K562 (cell line): ENCODE measurements around the gene GPS2. TPM values are rescaled to one million over a fixed set of nuclear protein-coding genes. Genes with fewer than 3 reads are reported as not detected.
A peak's percentile ranks its signal among the peaks of the same experiment; 100 is the strongest.

Source experiments
- BRD9 ChIP-seq: fragments of 450-650 bp; IDR thresholded peaks from 2 replicates; pipeline ENCODE4 v1.6.1; 2018; ENCODE audit warnings: low read depth; ENCODE audit not compliant: partially characterized antibody
- ELF4 ChIP-seq: fragments of 450-650 bp; formaldehyde crosslinking; IDR thresholded peaks from 2 replicates; pipeline ENCODE4 v1.4.0; 2022; ENCODE audit warnings: missing genetic modification characterization
- FOXK2 ChIP-seq, 2 experiments: fragments of 450-650 bp; IDR thresholded peaks in 1 of 2; conservative IDR thresholded peaks in 1 of 2; 2 replicates each; pipeline ENCODE4 v1.6.1; 2016; ENCODE audit warnings: low read depth in 2 of 2, mild to moderate bottlenecking in 1 of 2
- FOXP1 ChIP-seq: sonication (generic); formaldehyde crosslinking; IDR thresholded peaks from 2 replicates; pipeline ENCODE4 v1.8.0; 2022; ENCODE audit warnings: mild to moderate bottlenecking, missing genetic modification reagents
- GABPA ChIP-seq: fragments of 200-800 bp; sonication (Bioruptor generic); conservative IDR thresholded peaks from 2 replicates; pipeline ENCODE4 v1.6.1; 2016; ENCODE audit warnings: low read depth, missing genetic modification characterization, missing compliant biosample characterization
- LEF1 ChIP-seq: fragments of 450-650 bp; IDR thresholded peaks from 2 replicates; pipeline ENCODE4 v1.6.1; 2016; ENCODE audit warnings: mild to moderate bottlenecking
- MBD2 ChIP-seq: sonication (generic); IDR thresholded peaks from 2 replicates; pipeline ENCODE4 v1.6.1; 2016; ENCODE audit warnings: low read depth, borderline replicate concordance
- MTA2 ChIP-seq: fragments of 450-650 bp; IDR thresholded peaks from 2 replicates; pipeline ENCODE4 v1.6.1; 2016; ENCODE audit warnings: low read depth
- NR2C2 ChIP-seq, 2 experiments: fragments of 200-800 bp in 1 of 2; sonication (Bioruptor generic) in 1 of 2; sonication (generic) in 1 of 2; formaldehyde crosslinking in 1 of 2; IDR thresholded peaks; 2 replicates each; pipeline versions ENCODE4 v1.6.1 to v1.8.0; 2016 to 2022; ENCODE audit warnings: mild to moderate bottlenecking in 1 of 2, missing compliant biosample characterization in 1 of 2, missing genetic modification characterization in 1 of 2, missing genetic modification reagents in 1 of 2
- PCBP2 ChIP-seq: fragments of 200-400 bp; formaldehyde crosslinking; IDR thresholded peaks from 2 replicates; pipeline ENCODE4 v1.6.1; 2018; ENCODE audit warnings: low read length, low read depth, mild to moderate bottlenecking, moderate library complexity; ENCODE audit not compliant: poor library complexity, severe bottlenecking
- SIN3B ChIP-seq: fragments of 450-650 bp; IDR thresholded peaks from 2 replicates; pipeline ENCODE4 v1.6.1; 2017; ENCODE audit warnings: low read depth, mild to moderate bottlenecking, moderate library complexity
- SMARCA5 ChIP-seq: fragments of 450-650 bp; IDR thresholded peaks from 2 replicates; pipeline ENCODE4 v1.6.1; 2016
- SMARCE1 ChIP-seq: fragments of 450-650 bp; IDR thresholded peaks from 2 replicates; pipeline ENCODE4 v1.7.1; 2016; ENCODE audit warnings: mild to moderate bottlenecking
- TEAD2 ChIP-seq: fragments of 450-650 bp; IDR thresholded peaks from 2 replicates; pipeline ENCODE4 v1.6.1; 2016; ENCODE audit warnings: missing genetic modification characterization, control low read depth, missing compliant biosample characterization
- TRIM24 ChIP-seq, 2 experiments: fragments of 450-650 bp; IDR thresholded peaks; 2 replicates each; pipeline ENCODE4 v1.6.1; 2016
- TRIM28 ChIP-seq: fragments of 450-650 bp; IDR thresholded peaks from 2 replicates; pipeline ENCODE4 v1.6.1; 2017
- ZEB2 ChIP-seq: fragments of 450-650 bp; IDR thresholded peaks from 2 replicates; pipeline ENCODE4 v1.6.1; 2016
- ZNF212 ChIP-seq: fragments of 450-650 bp; formaldehyde crosslinking; IDR thresholded peaks from 2 replicates; pipeline ENCODE4 v1.4.0; 2020; ENCODE audit warnings: mild to moderate bottlenecking
- polyA plus RNA-seq, 8 experiments: library from polyadenylated mRNA; depleted of rRNA in 4 of 8; stranded (reverse) in 5 of 8; unstranded in 3 of 8; fragments of >200 nt; fragmentation: Nextera tagmentation in 2 of 8; fragmentation: Illumina TruSeq in 1 of 8; extraction: Ambion mirVana in 2 of 8; extraction: Trizol in 1 of 8; gene quantifications; 2 replicates each; pipeline versions ENCODE4 v1.2.1 to v1.2.3, GENCODE V29; 2011 to 2014; ENCODE audit warnings: inconsistent platforms in 1 of 8, missing spikeins in 1 of 8
- total RNA-seq, 7 experiments: library from RNA; depleted of rRNA in 6 of 7; stranded (reverse); fragments of >200 nt in 6 of 7; fragmentation: Illumina TruSeq in 2 of 7; extraction: Trizol in 2 of 7; gene quantifications; 2 replicates each; pipeline versions ENCODE4 v1.2.1 to v1.2.3, GENCODE V29; 2011 to 2021; ENCODE audit warnings: low replicate concordance in 1 of 7
- TF ChIP-seq, protein P1 (sequence below): fragments of 450-650 bp; formaldehyde crosslinking; conservative IDR thresholded peaks from 2 replicates; pipeline ENCODE4 v1.4.0; 2022; ENCODE audit warnings: mild to moderate bottlenecking, missing genetic modification characterization
- TF ChIP-seq, protein P2 (sequence below), 2 experiments: fragments of 450-650 bp; IDR thresholded peaks; 2 replicates each; pipeline ENCODE4 v1.6.1; 2016
- TF ChIP-seq, protein P3 (sequence below): fragments of 200-800 bp; sonication (Bioruptor generic); IDR thresholded peaks from 2 replicates; pipeline ENCODE4 v1.6.1; 2017; ENCODE audit warnings: missing genetic modification characterization, missing compliant biosample characterization
- TF ChIP-seq, protein P4 (sequence below): sonication (generic); formaldehyde crosslinking; IDR thresholded peaks from 2 replicates; pipeline ENCODE4 v1.8.0; 2022; ENCODE audit warnings: missing genetic modification reagents, mild to moderate bottlenecking, borderline replicate concordance

The GPS2 gene
- total and polyA plus RNA-seq, 9 of the 15 experiments (the other 6 are each of a cell fraction or from before 2014, with no cell fraction given) = 18.3 to 75.7 (median 37.0) TPM

DNA sequence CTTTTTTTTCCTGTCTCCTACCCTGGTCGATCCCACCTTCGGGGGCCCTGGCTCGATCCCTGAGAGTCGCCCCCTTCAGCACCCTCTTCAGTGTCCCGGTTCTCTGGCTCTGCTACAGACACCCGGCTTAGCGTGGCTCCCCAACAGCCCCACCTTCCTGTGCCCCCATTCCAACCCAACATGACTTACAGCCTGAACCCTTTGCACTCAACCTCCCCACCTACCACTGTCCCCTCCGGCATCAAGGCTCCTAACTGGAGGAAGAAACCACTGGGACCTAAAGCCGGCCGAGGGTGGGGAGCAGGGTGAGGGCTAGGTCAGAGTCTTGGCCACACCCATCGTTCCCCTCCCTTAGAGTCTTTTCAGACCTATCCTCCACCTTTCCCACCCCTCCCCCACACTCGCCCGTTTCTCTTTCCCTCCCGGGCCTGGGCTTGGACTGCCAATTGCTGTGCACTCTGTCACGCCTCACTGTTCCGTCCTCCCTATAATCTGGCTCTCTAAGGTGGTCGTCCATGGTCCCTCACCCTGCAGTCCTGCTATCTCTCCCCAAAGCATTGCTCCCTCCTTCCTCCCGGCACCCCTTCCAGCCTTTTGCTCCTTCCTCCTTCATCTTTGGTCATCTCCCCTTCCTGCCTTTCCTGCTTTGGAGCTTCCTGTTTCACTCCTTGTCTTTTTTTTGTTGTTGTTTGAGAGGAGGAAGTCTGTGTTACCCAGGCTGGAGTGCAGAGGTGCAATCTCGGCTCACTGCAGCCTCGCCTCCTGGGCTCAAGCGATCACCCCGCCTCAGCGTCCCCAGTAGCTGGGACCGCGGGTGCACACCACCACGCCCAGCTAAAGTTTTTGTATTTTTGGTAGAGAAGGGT is 52.0 kb downstream of the GPS2 start (continued):
- TF ChIP-seq, protein P1, sequence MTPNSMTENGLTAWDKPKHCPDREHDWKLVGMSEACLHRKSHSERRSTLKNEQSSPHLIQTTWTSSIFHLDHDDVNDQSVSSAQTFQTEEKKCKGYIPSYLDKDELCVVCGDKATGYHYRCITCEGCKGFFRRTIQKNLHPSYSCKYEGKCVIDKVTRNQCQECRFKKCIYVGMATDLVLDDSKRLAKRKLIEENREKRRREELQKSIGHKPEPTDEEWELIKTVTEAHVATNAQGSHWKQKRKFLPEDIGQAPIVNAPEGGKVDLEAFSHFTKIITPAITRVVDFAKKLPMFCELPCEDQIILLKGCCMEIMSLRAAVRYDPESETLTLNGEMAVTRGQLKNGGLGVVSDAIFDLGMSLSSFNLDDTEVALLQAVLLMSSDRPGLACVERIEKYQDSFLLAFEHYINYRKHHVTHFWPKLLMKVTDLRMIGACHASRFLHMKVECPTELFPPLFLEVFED (CRISPR knock-in tag) = peak; percentile 51; the same call in 1 of the 2 replicates
- TF ChIP-seq NR2C2 (CRISPR knock-in tag; IDR thresholded peaks at IDR 0.05) = no peak
- TF ChIP-seq NR2C2 (tag; IDR thresholded peaks at IDR 0.05) = 0 out of 2 replicates have a peak, but pooled peaks have one; percentile 0
- TF ChIP-seq FOXP1 (CRISPR knock-in tag) = 0 out of 2 replicates have a peak, but pooled peaks have one; percentile 53
- TF ChIP-seq, protein P2, sequence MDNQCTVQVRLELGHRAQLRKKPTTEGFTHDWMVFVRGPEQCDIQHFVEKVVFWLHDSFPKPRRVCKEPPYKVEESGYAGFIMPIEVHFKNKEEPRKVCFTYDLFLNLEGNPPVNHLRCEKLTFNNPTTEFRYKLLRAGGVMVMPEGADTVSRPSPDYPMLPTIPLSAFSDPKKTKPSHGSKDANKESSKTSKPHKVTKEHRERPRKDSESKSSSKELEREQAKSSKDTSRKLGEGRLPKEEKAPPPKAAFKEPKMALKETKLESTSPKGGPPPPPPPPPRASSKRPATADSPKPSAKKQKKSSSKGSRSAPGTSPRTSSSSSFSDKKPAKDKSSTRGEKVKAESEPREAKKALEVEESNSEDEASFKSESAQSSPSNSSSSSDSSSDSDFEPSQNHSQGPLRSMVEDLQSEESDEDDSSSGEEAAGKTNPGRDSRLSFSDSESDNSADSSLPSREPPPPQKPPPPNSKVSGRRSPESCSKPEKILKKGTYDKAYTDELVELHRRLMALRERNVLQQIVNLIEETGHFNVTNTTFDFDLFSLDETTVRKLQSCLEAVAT (IDR thresholded peaks at IDR 0.05) = peak; percentile 41 to 49; a peak in 2 of 4 replicates
- peak; percentile 82 for TF ChIP-seq LEF1
- TF ChIP-seq SMARCE1 = peak; percentile 64; the same call in 1 of the 2 replicates
- TF ChIP-seq TEAD2 (tag) = no peak
- peak; percentile 92 for TF ChIP-seq BRD9
- 0 out of 2 replicates have a peak, but pooled peaks have one; percentile 36 for TF ChIP-seq MBD2
- peak; percentile 83 for TF ChIP-seq ELF4 (CRISPR knock-in tag)
- TF ChIP-seq SMARCA5 = peak; percentile 92
- 0 out of 2 replicates have a peak, but pooled peaks have one; percentile 34 for TF ChIP-seq MTA2
- TF ChIP-seq, protein P3, sequence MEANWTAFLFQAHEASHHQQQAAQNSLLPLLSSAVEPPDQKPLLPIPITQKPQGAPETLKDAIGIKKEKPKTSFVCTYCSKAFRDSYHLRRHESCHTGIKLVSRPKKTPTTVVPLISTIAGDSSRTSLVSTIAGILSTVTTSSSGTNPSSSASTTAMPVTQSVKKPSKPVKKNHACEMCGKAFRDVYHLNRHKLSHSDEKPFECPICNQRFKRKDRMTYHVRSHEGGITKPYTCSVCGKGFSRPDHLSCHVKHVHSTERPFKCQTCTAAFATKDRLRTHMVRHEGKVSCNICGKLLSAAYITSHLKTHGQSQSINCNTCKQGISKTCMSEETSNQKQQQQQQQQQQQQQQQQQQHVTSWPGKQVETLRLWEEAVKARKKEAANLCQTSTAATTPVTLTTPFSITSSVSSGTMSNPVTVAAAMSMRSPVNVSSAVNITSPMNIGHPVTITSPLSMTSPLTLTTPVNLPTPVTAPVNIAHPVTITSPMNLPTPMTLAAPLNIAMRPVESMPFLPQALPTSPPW (CRISPR knock-in tag) = peak; percentile 42; the same call in 1 of the 2 replicates
- no peak for TF ChIP-seq ZNF212 (CRISPR knock-in tag)
- no peak for TF ChIP-seq SIN3B
- TF ChIP-seq ZEB2 = peak; percentile 59
- peak; percentile 66 to 69; a peak in 3 of 4 replicates for TF ChIP-seq FOXK2 (conservative IDR thresholded peaks at IDR 0.05 in 1 of 2, IDR thresholded peaks at IDR 0.05 in 1 of 2; ENCODE audit: low read depth in 2 of 2)
- TF ChIP-seq, protein P4, sequence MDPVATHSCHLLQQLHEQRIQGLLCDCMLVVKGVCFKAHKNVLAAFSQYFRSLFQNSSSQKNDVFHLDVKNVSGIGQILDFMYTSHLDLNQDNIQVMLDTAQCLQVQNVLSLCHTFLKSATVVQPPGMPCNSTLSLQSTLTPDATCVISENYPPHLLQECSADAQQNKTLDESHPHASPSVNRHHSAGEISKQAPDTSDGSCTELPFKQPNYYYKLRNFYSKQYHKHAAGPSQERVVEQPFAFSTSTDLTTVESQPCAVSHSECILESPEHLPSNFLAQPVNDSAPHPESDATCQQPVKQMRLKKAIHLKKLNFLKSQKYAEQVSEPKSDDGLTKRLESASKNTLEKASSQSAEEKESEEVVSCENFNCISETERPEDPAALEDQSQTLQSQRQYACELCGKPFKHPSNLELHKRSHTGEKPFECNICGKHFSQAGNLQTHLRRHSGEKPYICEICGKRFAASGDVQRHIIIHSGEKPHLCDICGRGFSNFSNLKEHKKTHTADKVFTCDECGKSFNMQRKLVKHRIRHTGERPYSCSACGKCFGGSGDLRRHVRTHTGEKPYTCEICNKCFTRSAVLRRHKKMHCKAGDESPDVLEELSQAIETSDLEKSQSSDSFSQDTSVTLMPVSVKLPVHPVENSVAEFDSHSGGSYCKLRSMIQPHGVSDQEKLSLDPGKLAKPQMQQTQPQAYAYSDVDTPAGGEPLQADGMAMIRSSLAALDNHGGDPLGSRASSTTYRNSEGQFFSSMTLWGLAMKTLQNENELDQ (CRISPR knock-in tag) = no peak
- TF ChIP-seq TRIM24 (IDR thresholded peaks at IDR 0.05) = peak in 1 of 2 experiments; percentile 53; a peak in 2 of 4 replicates
- TF ChIP-seq TRIM28 = peak; percentile 46; the same call in 1 of the 2 replicates
- 0 out of 2 replicates have a peak, but pooled peaks have one; percentile 35 for TF ChIP-seq GABPA (tag)
- no peak for TF ChIP-seq PCBP2
